Stimulated activated CD8-positive, alpha-beta memory T cell treated with anti-CD3 and anti-CD28 coated beads, Interleukin-4, amount 100 ng/mL, for 24 hours (primary cell): ENCODE data around the gene DISC1.
"Not testable (repeated sequence)": the region's sequence is repeated elsewhere in the genome, so short reads cannot be mapped to it uniquely, and the experiment has no call there.

Experiments used
- DNase-seq: peaks from one replicate; pipeline ENCODE4 v3.0.0-alpha.2; 2020; ENCODE audit warnings: low read depth

DISC1 gene

DNA sequence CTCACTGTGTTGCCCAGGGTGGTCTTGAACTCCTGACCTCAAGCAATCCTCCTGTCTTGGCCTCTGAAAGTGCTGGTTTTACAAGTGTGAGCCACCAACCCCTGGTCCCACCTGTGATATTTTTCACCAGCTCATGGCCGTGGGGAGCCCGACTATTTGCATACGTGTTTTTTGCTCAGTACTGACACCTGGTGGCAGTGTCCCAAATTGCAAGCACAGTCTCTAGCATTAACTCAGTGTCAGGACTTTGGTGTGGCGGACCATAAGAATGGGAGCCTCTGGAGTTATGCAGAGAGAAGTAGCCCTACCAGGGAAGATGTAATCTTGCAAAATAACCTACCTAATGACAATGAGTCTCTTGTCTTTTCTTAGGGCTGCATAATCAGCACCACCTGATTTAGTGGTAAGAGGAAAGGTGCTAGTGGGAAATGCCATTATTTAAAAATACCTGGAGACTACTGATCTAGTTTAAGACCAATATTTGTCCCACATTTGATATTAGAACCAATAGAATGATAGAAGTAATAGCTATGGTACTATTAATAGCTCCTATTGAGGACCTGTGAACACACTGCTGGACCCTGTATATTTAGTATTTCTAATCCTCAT is 305.4 kb downstream of the DISC1 start:
- peak; percentile 37 for DNase-seq

DNA sequence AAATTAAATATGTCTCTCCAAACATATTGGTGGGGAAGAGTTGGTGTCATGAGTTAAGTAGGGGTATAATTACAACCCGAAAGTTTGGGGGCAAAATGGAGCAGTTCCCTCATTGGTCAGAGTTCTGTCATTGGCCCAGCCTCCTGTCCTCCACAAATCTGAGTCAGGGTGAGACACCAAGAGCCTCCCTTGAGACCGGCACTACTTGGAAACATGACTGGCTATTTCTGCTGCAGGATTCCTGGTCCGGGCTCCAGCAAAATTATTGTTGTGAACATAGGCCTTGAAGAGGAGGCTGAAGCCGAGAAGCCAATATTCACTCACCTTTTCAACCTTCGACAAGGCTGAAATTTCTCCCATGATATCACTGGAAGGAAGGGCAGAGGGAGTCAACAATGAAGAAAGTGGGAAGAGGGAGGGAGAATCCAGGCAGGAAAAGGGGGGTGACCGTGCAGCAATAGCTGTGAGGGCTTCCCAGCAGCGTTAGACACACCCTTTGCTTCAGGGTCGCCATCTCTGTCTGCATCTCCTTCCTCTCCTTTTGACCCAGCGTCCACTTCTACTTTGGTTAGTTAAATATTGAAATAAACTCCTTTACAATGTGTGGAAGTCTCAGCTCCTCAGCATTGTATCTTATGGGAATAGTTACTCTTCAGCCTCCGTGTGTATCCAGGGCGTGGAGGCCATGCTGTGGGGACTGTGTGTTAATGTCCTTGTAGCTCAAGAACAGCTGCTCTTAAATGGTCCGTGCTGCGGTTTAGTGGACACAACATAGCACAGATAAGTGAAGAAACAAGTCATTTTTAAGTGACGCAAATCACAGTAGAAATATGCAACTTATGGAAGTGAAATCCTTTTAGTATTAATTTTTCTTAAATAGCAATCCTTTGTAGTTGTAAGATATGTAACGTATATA is 307.4 kb downstream of the DISC1 start:
- DNase-seq = no peak

DNA sequence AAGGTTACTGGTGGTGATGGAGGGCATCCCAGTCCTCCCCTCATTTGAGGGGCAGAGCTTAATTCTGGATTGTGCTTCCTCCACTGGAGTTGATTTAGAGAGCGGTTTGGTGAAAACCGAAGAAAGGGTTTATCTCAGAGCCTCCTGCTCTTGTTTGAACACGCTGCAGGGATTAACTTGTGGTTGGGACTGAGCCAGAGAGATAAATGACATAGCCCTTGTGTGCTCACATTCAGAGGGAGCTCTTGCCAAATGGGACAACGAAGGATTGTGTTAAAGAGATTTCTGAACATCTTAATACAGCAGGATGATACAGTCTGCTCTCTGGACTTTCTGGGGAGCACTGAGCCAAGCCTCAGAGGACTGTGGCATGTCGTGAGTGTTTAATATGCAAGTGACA is 308.2 kb downstream of the DISC1 start:
- DNase-seq = no peak

DNA sequence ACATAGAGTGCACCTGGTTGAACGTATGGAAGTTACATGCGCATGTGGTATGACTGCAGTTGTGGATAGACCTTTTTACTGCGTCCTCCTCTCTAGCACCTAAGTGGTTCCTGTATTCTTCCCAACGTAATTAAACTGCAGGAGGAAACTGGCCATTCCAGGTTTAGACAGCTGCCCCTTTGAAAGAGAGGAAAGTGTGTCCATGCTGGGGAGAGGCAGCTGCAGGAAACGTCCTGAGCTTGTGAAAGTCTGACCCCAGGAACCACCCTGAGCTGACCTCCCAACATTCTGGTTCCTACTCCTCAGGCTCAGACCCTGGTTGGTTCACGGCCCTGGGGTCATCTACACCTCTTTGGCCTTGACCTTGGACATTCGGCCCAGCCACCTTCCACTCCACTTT is 309.3 kb downstream of the DISC1 start:
- no peak for DNase-seq

DNA sequence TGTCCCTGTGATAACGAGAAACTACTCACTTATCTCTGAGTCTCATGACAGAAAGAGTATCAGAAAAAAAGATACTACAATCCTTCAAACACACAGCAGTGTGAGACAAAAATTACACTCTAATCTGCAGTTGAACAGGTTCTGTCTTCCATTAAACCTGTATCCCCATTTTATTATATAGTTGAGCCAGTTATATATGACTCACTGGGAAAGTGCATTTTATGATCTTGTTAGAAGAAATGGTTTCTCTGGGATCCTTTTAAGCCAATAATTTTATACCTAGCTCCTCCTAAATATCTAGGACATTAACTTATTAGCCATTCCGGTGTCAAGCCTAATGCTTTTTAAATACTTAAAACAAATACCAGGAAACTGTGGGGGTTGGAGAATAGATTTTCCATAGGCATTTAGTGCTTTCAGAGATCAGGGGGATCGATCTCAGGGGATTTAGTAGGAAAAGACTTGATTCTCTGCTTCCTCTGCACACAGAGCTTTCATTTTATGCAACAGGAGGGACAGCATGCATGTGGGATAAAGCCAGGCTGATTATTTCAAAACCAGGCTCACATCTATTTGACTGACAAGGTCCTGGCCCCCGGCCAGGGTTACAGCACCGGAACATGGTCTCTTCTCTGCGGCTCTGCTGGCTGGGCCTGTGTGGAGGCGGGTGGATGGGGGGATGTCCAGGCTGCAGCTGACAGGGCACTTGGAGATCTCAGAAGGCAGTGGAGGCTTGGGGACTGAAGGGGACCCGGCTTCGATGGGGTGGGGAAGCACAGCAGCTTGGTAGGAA is 310.6 kb downstream of the DISC1 start:
- no peak for DNase-seq

DNA sequence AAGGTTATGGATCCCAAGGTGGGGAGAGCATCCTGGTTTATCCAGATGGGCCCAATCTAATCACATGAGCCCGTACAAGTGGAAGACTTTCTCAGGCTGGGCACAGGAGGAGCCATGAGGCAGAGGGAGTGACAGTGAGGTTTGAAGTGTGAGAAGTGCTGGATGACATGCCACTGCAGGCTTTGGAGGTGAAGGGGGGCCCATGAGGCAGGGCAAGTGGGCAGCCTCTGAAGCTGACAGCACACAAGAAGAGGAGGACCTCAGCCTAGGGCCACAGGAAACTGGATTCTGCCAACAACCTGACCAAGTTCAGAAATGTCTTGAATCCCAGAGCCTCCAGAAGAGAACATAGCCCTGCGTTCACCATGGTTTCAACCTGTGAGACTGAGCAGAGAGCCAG is 311.6 kb downstream of the DISC1 start:
- DNase-seq = no peak

DNA sequence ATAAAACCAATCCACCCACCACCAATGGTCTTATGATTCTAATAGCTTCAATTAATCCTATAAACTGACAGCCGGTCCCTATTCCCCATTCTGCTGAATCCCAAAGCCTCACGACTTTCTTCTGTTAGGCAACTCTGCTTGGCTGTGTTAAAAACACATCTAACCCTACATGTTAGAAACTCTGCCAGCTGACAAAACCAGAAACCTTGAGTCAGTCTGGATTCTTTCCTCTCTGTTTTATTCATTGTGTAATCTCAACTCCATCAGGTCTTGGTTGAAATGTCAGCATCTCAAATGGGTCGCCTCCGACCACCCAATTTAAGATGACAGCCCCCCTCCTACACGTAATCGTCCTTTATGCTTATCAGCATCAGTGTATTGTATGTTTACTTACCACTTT is 312.1 kb downstream of the DISC1 start:
- no peak for DNase-seq

DNA sequence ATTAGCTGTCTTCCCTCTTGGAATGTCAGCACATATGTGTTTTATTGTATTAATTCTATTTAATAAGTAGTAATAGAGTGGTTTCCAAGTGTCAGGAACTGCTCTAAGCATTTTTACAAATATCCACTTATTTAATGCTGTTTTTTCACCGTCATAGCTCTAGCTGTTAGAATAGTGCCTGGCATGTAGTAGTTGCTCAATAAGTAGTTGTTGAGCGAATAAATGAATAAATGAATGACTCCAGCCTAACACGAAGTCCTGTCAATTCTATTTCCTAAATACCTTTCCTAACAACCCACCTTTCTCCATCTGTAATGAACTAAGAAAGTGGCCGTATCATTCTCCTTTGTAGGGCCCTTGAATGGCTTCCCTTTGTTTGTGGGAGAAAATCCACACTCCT is 312.5 kb downstream of the DISC1 start:
- no peak for DNase-seq

DNA sequence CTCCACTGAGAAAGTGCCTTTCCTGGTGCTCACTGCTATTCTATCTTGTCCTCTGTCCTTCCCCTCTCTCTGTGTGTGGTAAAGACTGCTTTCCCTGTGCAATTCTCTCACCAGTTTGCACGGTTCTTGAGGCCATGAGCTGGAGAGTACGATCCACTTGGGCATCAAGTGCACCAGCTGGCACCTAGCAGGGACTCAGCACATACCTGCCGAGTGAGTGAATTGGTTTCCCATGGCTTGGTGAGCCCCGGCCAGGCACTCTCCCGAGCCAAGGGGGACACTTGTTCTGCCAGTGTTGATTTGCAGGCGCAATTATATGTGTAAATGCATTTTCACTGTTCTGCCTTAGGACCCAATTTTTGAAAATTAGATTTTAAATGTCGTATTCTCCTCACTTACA is 313.5 kb downstream of the DISC1 start:
- no peak for DNase-seq

DNA sequence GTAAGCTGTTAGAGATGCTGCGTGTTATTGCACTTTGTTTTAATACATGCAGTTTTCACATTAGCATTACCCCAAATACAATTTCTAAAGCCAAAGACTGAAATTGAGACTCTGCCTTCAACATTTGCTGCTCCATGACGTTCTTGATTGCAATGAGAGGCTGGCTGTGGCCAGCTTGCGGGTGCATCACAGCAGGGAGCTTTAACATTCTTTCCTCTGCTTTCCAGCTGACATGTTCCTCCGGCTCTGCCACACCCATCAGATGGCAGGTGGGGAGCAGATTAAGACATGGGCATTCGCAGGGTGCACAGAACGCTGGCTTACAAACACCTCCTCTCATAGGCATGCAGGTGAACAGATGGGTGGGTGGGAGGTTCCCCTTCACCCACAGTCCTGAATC is 314.1 kb downstream of the DISC1 start:
- no peak for DNase-seq

DNA sequence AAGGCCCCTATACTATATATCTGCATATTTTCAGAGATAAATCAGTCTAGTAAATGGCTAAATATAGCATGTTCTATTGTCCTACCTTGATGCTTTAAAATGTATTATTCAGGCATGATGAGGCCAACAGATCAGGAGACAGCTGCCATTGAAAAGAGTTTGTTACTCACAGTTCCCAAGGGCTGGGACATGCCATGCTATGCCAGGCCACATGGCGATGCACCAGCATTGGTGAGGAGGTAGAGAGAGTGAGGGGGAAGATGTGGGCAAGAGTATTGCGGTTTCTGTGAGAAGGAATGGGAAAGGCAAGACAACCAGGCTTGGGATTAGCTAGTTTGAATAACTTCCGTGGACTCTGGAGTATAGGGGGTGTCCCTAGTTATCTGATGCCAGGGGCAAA is 316.5 kb downstream of the DISC1 start:
- no peak for DNase-seq

DNA sequence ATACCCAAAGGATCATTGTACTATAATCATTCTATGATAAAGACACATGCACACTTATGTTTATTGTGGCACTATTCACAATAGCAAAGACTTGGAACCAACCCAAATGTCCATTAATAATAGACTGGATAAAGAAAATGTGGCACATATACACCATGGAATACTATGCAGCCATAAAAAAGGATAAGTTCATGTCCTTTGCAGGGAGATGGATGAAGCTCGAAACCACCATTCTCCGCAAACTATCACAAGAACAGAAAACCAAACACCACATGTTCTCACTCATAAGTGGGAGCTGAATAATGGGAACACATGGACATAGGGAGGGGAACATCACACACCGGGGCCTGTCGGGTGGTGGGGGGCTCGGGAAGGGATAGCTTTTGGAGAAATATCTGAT is 321.5 kb downstream of the DISC1 start:
- DNase-seq = not testable (repeated sequence)

DNA sequence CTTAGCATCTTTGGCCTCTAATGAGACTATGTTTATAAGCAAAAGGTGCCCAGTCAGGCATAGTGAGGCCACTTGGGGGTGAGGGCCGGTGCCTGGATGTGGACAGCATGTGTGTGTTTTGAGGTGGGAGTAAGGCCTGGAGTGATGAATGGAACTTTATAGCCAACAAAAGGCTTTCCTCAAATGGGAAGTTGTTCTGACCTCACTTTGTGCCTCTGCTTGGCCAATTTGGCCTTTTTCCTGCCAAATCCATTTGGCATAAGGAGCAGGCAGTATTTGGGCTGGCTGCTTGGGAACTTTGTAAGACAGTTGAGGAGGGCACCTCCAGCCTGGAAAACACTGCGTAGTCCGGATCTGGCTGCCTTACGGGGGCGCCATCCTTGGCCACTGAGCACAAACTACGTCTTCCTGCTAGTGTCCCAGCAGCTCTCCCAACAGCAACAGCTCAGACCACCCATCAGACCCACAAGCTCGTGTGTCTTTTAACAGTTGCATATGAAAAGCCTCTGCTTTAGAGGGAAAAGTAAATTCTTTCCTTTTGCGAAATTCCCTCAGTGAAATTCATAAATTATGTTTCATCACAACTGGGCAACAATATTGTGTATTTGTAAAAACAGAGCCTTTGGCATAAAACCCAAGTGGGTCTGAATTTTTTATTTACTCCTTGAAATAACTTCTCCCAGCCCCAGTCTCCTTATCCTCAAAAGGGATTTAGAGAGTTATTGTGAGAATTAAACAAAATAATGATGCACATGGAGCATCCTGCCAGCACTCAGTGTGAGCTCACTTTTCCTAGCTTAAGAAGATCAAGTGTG is 322.9 kb downstream of the DISC1 start:
- no peak for DNase-seq

DNA sequence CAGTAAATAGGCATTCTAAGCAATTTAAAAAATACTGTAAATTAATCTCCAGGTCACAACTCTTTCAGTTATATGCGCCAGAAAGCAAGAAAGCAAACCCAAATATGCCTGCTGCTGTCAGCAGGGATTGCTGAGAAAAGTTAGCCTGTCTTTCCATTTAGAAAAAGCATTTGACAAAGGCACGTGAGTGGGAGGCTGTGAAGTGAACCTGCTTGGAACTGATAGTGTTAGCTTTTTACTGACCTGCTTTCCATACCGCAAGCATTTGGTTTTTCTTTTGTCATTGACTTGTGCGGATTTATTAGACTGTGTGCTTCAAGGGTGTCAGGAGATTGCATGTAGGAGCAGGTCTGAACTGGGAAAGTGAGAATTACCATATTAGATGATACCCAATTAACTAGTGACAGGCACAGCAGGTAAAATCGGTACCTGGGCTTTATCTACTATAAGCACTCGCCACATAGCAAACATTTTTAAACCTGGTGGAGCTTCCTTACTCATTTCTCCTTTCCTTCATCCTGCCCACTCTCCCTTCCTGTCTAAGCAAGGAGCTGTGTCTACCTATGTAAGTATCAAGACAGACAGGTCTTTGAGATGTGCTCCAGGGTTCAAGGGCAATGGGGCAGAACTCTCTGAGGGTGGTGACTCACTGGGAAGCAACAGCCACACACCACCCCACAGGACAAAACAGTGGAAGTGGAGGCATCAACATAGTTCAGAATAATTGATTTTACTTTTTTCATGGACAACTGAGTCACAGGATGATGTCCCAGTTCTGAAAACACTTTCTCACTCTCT is 323.9 kb downstream of the DISC1 start:
- DNase-seq = no peak

DNA sequence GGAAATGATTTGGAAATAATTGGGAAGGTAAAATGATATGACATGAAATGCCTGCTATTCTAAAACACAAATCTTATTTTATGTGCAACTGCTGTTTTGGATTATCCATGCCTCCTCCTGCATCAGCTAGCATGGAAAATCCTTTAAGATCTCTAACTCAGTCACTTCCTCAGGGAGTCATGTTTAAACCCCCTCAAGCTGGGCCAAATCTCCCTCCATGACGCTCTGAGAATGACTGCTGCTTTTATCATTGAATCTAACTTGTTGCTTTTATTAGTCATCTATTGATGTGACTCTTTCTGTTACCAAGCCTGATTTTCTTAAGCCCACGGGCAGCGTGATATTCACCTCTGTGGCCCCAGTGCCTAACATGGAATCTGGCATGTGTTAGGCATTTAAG is 324.8 kb downstream of the DISC1 start:
- DNase-seq = no peak

DNA sequence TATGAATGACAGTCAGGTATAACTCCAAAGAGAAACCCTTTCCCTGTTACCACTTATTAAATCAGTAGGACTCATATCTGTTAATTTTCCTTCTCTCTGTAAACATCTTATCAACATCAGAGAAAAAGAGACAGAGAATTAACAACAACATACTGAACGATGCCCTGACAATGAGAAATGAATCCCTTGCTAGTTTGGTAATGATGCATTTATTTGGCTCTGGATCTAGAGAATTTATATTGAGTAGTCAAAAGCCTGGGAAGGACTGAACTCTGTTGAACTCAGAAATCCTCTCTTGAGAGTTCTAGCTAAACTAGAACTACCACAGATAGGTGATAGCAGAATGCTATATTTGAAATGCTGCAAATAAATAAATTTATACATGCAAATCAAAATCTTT is 325.6 kb downstream of the DISC1 start:
- DNase-seq = no peak

DNA sequence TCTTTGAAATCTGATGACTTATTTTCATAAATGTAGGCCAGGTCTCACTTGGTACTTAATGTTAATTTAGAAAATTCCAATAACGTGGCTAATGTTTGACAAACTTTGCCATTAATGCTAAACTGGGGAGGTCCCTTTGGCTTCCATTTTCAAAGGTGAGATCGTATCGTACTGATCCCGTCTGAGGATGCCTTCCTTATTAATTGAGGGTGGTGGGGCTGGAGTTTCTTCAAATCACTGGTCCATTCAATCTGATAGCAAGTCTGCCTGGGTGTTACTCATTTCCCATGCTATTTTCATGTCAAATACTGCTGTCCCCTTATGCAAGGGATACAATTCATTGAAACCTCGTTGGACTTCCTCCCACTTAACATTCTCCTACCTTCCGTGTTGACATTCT is 327.1 kb downstream of the DISC1 start:
- no peak for DNase-seq

DNA sequence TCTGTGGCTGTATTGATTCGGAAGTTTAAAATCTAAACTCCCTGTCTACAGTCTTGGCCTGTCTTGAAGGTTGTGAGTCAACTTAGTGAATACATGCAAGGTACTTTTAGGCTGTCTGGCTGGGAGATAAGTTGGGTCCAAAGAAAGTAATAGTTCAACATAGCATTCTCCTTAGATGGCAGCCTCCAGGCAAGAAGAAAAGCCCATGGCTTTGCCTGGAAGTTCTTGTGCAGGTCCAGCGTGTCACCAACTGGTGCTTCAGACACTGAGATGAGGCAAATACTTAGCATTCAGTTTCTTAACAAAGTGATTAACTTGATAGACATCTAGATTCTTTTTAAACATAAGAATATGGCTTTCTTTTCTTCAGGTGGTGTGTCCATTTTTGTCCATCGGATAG is 328.2 kb downstream of the DISC1 start:
- DNase-seq = no peak

DNA sequence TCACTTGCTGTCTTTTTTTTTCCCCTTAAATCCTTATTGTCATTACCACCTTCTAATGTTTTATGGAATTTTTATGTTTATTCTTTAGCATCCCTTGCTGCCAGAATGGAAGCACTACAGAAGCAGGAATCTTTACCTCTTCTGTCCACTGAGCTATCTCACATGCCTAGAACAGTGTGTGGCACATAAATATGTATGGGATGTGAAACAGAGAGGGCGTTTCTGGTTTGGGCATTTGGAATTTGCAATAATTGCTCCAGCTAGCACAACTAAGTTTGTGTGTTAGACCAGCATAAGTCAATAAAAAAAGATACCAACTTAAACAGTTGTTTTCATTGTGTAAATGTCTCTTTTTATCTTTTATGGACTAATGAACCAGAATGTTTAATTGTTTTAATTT is 330.8 kb downstream of the DISC1 start:
- DNase-seq = no peak

DNA sequence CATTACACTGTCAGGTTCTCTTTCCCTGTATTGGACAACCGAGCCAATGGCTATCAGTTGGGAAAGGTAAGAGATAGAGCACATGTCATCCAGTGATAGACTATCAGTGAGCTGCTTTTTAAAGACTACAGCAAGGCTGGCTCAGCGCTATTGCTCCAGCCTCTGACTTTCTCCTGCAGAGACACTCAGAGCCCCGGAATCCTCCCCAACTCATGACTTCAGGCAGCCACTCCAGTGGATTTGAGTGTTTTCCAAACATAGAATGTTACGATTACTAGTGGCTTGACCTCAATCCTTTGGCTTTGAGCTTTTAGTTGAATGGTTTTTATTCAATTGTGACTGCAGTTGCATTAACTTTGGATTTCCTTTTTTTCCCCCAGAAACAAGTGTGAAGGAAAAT is 331.9 kb downstream of the DISC1 start:
- no peak for DNase-seq

DNA sequence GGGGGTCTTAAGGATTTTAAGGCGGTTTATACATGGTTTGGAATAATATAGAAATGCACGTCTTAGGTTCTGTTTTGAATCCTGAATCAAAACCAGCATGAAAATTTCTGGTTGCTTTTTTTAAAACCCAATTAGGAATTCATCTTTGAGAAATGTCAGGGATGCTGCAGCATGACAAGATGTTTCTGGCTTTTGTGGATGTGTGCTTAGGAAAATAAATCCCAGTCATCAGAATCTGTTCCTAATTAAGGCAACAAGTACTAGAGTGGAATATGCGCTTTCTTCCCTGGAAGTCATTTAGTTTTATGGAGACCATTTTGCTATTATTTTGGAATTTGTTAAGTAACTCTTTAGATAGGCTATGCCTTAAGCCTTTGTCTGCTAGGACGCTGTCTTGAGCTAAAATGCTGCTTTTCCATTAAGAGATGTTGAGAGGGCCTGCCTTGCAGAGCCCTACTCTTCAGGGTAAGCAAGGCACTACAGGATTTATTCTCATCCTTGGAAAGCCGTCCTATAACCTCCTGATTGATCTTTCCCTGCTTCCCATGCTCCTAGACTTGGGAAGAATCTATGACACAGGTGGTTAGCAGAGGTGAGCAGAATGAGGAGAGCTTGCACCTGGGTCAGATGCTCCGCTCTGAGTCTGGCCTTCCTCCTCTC is 332.8 kb downstream of the DISC1 start:
- DNase-seq = no peak
